ENCODE results near the gene KLB.
A peak's percentile ranks its signal among the peaks of the same experiment; 100 is the strongest.

KLB gene

DNA sequence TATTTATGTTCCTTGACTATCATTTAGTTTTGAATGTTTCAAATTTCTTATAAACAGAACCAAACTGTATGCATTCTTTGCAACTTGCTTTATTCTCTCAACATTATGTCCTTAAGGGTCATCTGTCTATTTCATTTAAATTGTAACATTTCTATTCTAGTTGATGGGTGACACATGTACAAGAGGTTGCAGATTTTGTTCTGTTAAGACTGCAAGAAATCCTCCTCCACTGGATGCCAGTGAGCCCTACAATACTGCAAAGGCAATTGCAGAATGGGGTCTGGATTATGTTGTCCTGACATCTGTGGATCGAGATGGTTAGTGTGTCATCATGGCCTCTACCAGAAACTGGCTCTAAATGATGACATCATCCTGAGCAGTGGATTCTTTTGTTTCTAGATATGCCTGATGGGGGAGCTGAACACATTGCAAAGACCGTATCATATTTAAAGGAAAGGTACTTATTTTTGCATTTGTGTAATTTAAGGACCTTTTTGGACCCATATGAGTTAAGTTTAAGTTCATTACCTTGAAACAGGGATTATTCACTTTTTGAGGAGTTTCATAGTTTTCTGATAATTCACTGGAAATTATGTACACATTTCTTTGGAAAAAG, 58.3 kb downstream of the KLB start:
- peak in 1 of 51 donors; percentile 12 for DNase-seq

DNA sequence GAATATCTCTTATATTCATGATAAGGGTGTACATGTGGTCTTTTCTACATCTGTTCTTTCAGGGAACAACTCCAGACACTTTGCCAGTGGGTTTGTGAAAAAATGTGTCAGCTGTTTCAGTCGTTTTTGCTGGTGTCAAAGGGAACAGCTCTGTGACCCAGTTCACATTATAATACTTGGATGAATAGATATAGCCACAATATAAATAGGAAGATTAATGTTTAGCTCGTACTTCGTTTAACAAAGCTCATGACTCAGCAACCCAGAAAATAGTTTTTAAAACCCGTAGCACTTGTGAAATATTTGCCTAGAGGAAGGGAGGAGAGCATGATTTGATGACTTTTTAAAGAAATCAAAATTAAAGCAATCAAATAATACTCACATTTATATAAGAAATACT, 60.0 kb downstream of the KLB start:
- DNase-seq = no peak

DNA sequence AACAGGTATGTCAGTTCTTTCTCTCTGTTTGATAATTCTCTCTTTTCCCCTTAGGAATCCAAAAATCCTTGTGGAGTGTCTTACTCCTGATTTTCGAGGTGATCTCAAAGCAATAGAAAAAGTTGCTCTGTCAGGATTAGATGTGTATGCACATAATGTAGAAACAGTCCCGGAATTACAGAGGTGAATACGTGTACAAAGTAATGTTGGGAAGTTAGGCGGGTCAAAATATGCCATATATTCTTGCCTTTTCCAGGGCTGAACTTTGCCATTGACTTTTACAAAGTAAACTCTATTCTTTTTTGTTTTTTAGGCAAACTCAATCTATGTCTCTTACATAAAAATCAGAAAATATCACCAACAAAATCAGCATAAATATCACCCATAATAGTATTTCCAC, 60.7 kb downstream of the KLB start:
- no peak for DNase-seq

DNA sequence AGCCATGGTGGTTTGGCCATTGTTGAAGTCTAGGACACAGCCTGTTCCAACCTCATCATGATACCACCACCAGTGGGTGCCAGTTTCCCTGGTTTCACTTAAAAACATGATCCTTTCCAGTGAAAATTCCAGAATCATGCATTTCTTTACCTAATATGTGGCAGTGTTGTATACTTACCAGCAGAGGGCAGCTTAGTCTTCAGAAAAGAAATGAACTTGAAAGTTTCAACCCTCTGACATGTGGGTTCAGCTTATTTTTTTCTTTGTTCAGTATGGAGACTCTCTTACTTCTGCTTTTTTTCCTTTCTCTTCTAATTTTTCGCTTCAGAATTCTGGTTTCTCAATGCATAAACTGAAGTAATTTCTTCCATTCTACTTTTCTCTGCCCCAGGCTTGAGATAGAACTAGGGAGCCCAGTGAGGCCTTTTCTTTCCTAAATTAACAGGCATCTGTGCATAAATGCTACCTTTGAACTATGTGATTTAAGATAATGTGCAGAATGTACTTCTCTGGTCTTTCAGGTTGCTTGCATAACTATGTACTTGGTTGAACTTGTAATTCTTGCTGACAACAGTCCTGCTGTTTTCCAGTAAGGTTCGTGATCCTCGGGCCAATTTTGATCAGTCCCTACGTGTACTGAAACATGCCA, 62.8 kb downstream of the KLB start:
- DNase-seq = peak in 10 of 51 donors; percentile 2 to 57 (median 20)

DNA sequence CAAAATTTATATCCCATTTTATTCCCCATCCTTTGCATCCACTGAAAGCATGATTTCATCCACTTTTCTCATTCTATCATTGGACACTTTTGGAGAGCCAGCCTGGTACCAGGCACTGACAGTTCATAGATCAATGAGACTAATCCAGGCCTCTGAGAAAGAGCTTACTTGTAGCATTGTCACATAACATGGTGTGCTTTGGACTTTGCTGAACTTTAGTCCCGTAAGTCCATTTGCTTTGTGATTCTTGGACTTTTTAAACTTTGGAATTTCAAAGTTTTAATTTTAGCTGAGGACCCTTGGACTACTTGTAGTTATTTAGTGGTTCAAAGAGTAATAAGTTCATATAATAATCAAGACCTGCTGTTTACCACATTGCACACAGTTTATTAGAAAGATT, 63.7 kb downstream of the KLB start:
- DNase-seq = no peak

DNA sequence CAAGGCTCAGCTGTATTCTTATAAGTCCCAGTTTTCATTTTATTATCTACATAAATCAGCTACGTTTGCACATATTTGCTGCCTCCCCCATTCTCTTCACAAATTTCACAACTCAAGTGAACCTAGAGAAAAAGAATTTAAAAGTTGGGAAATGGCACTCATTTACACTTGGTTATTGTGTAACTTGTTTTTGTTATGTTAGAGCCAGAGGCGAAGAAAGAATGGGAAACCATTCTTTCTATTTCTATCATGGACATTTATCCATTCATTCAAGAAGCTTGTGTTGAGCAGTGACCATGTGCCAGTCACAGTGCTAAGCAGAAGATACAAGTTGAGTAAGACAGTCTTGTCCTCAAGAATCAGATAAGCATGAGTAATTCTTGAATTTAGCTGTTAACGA, 65.7 kb downstream of the KLB start:
- DNase-seq = no peak

DNA sequence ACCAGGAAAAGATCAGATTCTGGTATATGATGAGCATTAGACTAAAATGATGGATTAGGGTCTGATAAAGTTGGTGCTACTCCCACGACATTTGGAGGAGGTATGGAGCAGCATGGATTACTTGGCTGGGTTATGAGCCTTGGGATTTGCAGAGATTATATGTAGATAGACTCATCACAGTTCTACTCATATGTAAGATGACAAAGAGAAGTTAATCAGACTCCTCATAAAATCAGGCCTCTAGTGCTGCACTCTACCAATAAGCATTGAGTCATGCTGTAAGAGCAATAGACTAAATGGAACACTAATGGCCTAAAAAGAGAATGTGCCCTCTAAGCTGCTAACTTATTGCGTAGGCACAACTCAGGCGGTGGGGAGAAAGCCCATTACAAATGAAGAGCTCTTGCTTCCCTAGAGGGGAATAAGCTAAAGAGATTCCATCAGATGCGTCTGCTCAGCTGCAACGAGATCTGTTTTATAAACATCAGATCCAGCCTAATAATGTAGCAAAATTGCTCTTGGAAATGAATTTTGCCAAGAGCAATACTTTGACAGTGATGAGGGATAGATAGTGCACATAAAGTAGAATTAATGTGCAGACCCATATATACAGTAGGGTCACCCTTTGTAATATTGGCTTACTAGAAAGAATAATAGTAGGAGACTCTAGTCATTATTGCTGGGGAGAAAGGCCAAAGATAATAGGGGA, 69.6 kb downstream of the KLB start:
- DNase-seq = no peak

DNA sequence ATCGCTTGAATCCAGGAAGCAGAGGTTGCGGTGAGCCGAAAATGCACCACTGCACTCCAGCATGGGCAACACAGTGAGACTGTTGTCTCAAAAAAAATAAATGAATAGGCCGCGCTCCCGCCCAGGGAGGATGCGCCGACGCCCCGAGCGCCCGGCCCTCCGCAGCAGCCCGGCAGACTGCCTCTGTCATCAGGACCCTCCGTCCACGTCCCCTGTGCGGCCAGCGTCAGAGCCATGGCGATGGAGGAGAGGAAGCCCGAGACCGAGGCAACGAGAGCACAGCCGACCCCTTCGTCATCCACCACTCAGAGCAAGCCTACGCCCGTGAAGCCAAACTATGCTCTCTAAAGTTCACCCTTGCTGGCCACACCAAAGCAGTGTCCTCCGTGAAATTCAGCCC, 73.5 kb downstream of the KLB start:
- DNase-seq = no peak

DNA sequence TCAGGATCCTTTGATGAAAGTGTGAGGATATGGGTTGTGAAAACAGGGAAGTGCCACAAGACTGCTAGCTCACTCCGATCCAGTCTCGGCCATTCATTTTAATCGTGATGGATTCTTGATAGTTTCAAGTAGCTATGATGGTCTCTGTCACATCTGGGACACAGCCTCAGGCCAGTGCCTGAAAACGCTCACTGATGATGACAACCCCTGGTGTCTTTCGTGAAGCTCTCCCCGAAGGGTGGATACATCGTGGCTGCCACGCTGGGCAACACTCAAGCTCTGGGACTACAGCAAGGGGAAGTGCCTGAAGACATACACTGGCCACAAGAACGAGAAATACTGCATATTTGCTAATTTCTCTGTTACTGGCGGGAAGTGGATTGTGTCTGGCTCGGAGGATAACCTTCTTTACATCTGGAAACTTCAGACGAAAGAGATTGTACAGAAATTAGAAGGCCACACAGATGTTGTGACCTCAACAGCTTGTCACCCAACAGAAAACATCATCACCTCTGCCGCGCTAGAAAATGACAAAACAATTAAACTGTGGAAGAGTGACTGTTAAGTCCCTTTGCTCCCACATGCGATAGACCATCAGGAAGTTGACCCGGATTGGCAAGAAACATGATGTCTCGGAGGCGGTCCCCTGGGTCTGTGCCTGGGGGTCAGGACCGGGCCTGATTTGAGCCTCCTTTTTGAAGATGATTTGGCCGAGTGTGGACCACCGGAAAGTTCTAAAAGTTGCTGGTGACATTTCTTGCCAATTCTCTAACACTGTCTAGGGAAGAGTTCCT, 74.4 kb downstream of the KLB start:
- peak in 1 of 51 donors; percentile 24 for DNase-seq

DNA sequence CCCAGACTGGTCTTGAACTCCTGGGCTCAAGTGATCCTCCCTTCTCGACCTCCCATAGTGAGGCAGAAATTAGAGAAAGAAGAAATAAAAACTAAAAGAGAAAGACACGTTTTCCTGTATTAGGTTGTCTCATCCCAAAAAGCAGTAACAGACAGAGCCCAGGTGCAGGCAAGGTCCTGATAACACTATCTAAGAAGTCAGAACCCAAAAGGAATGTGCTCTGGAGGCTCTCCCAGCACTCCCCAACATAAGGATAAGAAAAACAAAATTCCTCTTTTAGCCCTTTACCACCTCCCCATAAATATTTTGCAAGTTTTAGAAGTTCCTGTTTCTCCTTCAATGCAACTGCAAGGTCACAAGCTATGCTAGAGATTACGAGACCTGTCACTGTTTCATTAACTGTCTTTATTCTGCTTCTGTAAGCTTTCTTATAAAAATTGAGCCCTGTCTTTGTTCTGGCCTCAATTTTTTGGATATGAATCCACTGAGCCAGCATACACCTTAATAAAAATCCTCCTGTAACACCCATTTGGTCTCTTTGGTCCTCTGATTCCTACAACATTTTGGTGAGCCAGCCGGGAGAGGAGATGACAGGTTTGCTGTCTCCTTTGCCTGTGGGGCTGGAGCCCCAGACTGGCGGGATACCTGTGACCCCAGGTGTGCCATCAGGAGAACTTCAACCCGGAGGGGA, 78.0 kb downstream of the KLB start:
- DNase-seq = no peak

DNA sequence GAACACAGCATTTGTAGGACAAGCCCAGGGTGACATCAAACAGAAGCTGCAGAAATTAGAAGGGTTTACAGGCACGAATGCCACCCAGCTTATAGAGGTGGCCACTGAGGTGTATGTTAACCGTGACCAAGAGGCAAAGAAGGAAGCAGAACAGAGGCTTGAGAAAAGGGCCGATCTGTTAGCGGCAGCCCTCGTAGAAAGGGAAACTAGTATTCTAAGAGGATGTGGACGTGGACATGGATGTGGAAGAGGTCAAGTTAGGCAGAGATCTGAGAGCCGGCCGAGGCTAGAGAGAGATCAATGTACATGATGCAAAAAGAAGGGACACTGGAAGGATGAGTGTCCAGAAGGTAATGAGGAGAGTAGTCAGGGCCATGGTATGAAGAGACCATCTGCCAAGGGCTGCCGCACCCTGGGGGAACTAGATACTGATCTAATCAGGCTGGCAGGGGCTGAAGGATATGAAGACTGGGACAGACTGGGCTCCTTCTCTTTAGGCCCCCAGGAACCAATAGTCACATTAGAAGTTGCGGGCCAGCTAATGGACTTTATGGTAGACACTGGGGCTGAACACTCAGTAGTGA, 79.6 kb downstream of the KLB start:
- no peak for DNase-seq

DNA sequence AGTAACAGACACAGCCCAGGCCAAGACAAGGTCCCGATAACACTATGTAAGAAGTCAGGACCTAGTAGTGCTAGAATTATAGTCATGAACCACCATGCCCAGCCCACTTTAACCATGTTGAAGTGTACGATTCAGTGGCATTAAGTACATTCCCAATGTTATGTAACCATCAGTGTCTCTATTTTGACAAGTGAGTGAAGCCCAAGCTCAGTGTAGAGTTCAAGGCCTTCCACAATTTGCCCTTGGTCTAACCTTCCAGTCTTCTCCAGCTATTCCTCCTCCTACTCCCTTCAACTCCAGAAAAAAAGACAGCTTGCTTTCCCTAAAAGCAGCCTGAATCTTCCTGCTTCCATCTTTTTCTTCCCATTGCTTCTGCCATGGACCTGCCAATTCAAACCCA, 83.6 kb downstream of the KLB start:
- no peak for DNase-seq

DNA sequence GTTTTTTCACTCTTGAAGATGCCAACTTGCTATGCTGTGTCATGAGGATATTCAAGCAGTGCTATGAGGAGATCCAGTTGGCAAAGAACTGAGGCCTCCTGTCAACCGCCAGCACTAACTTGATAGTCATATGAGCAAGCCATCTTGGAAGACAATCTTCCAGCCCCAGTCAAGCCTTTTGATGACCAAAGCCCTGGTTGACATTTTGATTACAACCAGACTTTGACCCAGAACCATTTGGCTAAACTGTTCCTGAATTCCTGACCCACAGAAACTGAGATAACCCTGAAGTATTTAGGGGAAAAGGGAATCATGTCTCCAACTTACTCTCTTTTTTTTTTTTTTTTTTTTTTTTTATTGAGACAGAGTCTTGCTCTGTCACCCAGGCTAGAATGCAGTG, 87.6 kb downstream of the KLB start:
- DNase-seq = no peak

DNA sequence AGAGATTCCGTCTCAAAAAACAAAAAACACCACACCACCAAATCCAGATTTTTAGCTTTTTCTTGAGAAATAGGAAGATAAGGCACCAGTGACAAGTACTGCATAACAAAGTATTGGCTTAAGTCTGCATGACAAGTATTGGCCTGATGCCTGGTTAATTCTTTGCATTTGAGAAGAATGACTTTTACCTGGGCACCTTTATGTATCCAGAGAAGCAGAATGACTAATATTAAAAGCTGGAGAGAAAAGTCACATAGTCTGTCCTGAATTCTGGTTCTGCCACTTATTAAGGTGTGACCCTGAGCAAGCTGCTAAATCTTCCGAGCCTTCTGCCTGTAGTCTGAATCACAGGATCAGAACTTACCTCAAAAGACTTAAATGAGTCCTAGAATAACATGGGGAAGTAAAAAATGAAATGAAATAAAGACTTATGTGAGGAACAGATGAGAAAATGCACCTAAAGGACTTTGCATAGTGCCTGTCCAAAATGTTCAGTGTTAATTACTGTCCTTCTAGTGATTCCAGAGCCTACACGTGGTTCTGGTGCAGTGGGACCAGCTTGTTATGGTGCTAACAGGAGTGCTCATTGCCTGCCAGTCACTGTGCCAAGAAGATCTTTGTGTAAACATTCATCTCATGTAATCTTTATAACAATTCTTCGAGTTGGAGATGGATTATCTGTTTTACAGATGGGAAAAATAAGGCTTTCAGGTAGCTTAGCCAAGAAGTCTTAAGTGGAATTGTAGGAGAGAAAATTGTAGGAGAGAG, 88.9 kb downstream of the KLB start:
- DNase-seq = no peak

DNA sequence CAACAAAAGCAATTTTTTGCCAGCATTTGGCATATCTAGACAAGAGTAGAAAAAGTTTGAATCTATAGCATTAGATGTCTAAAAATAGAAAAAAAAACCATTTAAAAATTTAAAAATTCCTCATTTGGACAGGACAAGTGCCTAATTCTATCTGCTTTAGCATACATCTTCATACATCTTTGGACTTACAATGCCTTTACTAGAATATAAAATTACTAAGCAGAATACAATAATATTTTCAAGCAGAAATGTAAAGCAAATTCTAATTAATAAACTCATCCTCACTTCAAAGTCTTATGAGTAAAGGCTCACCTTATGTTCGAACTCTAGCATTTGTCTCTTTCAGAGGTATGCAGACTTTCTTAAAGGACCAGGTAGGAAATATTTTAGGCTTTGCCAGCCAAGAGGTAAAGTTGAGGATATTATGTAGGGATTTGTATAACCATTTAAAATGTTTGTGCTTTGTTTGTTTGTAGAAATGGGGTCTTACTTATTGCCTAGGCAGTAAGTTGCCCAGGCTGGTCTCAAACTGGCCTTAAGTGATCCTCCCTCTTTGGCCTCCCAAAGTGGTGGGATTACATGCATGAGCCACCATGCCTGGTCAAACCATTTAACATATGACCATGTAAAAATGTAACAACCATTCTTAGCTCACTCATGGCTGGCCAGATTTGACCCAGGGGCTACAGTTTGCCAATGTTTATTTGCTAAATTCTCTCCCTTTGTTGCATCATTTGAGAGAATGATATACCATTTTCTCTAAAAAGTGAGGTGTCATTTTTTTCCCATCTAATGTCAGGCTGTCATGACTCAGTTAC, 91.4 kb downstream of the KLB start:
- no peak for DNase-seq

DNA sequence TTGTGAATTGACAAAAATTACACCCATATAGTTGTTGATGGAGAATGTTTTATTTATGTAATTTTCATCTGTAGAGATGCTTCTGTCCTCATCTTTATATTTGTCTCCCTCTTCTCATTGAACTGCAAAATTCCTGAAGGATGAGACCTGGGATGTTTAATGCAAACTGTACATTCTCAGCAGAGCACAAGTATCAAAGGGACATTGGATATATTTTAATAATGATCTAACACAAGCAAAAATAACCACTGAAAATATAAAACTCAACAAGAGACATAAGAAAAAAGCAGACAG, 91.9 kb downstream of the KLB start:
- DNase-seq = no peak

Measured in hypothalamus (tissue), 51 donors.